GM21526 (cell line): Measurements from ENCODE around the gene CLASRP.
"Not testable (repeated sequence)": the region's sequence is repeated elsewhere in the genome, so short reads cannot be mapped to it uniquely, and the experiment has no call there.

Source experiments
- ATAC-seq: cut with Tn5 transposase; IDR thresholded peaks from one replicate; pipeline ENCODE4 v1.9.1; 2021; ENCODE audit warnings: moderate library complexity; ENCODE audit not compliant: unreplicated experiment, low FRiP score

The CLASRP gene

GRCh38 chr19:45038931-45039893, at the start of gene CLASRP:
CLASRP (plus strand) TSS chr19:45039045; CDS start chr19:45040213, 1,168 bp downstream.
- ATAC-seq, result peak; percentile 71

DNA sequence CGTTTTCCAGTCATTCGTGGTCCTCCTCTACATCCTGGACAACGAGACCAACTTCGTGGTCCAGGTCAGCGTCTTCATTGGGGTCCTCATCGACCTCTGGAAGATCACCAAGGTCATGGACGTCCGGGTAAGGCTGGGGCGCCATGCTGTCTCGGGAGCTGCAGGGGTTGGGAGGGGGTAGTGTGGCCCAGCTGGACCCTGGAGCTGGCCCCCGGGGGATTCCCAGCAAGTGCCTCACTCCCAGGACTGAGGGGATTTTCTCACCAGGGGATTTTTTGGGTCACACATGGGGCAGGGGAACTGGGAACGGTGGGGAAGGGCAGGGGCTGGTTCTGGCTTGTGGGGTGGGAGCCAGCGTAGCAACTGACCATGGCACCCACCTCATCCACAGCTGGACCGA, 48.4 kb upstream of the CLASRP start:
- no peak for ATAC-seq

DNA sequence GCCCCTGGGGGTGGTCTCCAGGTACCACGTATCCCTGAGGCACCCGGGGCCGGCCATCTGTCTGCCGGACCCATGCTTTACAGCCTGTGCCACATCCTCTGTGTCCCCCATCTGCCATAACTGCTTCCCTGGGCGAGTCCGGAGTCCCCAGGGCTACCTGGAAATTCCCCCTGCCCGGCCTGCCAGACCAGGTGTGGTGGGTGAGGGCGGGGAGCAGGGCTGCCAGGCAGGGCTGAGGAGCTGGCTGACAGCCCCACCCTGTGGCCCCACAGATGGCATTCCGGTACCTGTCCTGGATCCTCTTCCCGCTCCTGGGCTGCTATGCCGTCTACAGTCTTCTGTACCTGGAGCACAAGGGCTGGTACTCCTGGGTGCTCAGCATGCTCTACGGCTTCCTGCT, 47.9 kb upstream of the CLASRP start:
- ATAC-seq, result no peak

DNA sequence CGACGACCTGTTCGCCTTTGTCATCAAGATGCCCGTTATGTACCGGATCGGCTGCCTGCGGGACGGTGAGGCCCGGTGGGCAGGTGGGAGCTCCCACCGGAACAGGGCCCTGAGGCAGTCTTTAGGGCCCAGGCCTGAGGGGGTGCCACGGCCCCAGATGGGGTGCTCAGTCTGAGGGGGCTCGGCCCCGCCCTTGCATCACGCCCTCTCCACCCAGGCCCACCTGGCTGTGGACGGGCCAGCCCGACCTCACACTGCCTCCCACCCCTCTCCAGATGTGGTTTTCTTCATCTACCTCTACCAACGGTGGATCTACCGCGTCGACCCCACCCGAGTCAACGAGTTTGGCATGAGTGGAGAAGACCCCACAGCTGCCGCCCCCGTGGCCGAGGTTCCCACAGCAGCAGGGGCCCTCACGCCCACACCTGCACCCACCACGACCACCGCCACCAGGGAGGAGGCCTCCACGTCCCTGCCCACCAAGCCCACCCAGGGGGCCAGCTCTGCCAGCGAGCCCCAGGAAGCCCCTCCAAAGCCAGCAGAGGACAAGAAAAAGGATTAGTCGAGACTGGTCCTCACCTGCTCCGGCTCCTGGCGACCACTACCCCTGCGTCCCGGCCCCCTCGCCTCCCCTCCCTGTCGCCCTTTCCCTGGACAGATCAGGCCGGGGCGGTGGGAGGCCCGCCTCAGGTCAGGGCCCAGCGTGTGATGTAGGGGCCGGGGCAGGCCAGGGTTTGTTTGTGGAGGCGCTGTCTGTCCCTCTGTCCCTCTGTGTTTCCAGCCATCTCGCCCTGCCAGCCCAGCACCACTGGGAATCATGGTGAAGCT, 46.3 kb upstream of the CLASRP start:
- no peak for ATAC-seq

DNA sequence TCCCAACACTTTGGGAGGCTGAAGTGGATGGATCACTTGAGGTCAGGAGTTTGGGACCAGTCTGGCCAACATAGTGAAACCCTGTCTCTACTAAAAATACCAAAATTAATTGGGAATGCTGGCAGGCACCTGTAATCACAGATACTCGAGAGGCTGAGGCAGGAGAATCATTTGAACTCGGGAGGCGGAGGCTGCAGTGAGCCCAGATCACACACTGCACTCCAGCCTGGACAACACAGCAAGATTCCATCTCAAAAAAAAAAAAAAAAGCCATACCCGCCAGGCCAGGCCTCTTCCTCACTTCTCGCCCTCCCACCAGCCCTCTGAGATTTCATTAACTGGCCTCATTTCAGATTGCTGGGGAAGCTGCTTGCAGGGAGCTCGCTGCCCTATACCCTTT, 45.3 kb upstream of the CLASRP start:
- no peak for ATAC-seq

DNA sequence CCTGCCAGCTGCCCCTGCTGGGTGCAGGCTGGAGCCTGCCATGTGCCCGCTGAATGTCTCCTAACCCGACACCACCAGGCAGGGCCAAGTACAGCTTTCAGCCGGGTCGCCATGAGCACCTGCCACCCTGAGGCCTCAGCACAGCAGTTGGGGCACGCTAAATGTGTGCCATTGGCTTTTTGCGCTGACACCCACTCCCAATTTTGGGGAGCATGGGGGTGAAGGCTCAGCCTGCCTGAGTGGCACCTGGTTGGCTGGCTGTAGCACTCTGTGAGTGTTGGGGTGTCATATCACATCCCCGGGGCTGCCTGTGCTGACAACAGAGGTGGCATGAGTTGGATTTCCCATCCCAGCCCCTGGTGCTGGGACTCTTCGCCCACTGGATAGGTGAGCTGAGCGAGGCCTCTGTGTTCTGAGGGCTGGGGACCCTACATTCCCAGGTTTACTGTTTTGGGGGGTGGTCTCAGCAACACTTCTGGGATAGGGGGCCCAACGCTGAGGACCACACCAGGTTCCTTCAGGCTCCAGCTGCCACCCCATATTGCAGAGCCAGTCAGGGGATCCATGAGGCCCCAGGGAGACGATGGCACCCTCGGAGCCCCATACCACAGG, 44.8 kb upstream of the CLASRP start:
- no peak for ATAC-seq

DNA sequence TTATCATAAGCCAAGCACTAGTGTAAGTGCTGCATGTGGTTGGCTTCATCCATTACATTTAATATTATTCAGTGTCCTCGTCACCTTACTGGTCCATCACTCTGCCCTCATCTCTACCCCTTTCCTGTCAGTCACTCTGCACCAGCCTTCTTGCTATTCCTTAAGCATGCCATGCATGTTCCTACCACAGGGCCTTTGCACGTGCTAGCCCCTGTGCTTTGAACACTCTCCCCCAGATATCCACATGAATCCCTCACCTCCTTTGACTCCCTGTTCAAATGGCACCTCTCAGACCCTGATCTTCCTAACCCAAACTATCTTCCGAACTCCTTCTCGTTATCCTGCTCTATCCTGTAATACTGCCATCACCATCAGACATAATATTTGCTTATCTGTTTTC, 40.8 kb upstream of the CLASRP start:
- ATAC-seq, result no peak

DNA sequence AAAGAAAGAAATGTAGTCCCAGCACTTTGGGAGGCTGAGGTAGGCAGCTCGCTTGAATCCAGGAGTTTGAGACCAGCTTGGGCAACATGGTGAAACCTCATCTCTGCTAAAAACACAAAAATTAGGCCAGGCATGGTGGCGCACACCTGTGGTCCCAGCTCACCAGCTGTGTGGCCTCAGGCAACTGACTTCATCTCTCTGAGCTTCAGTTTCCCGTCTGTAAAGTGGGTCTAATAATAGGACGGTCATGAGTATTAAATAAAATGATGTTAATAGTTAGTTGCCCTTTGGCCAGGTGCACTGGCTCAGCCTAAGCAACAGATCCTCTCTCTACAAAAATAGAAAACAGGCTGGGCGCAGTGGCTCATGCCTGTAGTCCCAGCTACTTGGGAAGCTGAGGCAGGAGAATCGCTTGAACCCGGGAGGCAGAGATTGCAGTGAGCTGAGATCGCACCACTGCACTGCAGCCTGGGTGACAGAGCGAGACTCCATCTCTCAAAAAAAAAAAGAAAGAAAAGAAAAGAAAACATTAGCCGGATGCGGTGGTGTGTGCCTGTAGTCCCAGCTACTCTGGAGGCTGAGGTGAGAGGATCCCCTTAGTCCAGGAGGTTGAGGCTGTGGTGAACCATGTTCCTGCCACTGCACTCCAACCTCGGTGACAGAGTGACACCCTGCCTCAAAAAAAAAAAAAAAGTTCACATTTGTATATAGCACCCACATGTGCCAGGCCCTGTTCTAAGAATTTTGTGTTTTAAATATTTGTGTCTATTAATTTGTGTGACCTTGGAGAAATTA, 39.5 kb upstream of the CLASRP start:
- ATAC-seq, result not testable (repeated sequence)

DNA sequence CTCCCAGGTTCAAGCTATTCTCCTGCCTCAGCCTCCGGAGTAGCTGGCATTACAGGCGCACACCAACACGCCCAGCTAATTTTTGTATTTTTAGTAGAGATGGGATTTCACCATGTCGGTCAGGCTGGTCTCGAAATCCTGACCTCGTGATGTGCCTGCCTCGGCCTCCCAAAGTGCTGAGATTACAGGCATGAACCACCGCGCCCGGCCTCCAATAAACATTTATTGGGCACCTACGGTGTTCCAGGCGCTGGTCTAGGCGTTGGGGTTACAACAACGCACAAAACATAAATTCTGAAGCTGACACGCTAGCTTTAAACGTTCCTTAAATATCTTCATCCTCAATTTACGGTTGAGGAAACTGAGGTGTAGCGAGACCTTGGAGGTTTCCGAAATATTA, 38.2 kb upstream of the CLASRP start:
- not testable (repeated sequence) for ATAC-seq

GRCh38 chr19:45001087-45001739, 37.6 kb upstream of the CLASRP start, which contains the start of gene RELB:
RELB (plus strand) TSS chr19:45001464; CDS start chr19:45001580, 116 bp downstream.
- ATAC-seq, result peak; percentile 40

- no peak for ATAC-seq
Measured at GRCh38 chr19:45003485-45003884, 35.4 kb upstream of the CLASRP start.

DNA sequence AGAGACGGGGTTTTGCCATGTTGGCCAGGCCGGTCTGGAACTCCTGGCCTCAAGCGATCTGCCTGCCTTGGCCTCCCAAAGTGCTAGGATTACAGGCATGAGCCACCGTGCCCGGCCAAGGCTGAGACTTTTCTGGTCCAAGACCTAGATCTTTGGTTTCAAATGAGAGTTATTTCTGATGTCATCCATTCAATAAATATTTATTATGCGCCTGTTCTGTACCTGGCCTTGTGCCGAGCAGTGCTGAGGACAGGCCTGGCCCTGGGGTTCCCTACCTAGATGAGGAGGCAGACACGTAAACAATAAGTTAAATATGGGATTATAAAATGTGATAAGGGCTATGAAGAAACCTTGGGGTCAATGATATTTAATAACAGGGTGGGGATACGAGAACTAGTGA, 33.1 kb upstream of the CLASRP start:
- ATAC-seq, result no peak

DNA sequence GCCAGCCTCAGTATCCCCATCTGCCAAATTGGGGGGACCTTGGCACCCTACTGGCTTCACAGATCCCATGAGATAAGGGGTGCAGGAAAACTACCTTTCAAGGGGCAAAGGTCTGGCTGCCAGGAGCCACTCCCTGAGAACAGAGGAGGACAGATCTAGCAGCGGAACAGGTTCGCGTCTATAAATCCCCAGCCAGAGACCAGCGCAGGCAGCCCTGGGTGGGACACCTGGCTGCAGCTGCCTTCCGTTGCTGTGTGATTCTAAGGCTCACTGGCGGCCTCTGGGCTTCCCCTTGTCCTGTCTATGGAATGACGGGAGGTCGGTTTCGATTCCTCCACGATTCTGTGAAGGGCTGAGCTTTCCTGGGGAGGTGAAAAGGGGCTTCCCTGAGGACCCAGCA, 30.3 kb upstream of the CLASRP start:
- ATAC-seq, result no peak

- no peak for ATAC-seq
Measured at GRCh38 chr19:45009625-45010255, 29.1 kb upstream of the CLASRP start.

DNA sequence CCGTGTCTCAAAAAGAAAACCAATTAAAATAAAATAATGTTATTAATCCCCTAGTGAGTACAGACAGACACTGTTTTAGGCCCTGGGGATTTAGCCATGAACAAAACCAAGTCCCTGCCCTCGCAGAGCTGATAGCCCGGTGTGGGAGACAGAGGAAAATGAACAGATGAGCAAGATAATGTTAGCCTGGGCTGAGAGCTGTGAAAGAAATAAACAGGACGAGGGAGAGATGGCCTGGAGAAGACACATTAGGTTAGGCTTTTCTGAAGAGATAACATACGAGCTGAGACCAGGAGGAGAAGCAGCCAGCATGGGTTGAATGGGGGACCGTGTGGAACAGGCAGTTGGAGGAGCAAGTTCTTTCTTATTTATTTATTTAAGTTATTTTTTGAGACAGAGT, 28.5 kb upstream of the CLASRP start:
- no peak for ATAC-seq

DNA sequence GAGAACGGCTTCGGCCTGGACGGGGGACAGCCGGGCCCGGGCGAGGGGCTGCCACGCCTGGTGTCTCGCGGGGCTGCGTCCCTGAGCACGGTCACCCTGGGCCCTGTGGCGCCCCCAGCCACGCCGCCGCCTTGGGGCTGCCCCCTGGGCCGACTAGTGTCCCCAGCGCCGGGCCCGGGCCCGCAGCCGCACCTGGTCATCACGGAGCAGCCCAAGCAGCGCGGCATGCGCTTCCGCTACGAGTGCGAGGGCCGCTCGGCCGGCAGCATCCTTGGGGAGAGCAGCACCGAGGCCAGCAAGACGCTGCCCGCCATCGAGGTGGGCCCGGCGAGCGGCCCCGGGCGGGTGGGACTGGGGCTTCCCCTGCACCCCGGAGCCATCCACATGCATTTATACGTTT, 26.9 kb upstream of the CLASRP start:
- ATAC-seq, result no peak

DNA sequence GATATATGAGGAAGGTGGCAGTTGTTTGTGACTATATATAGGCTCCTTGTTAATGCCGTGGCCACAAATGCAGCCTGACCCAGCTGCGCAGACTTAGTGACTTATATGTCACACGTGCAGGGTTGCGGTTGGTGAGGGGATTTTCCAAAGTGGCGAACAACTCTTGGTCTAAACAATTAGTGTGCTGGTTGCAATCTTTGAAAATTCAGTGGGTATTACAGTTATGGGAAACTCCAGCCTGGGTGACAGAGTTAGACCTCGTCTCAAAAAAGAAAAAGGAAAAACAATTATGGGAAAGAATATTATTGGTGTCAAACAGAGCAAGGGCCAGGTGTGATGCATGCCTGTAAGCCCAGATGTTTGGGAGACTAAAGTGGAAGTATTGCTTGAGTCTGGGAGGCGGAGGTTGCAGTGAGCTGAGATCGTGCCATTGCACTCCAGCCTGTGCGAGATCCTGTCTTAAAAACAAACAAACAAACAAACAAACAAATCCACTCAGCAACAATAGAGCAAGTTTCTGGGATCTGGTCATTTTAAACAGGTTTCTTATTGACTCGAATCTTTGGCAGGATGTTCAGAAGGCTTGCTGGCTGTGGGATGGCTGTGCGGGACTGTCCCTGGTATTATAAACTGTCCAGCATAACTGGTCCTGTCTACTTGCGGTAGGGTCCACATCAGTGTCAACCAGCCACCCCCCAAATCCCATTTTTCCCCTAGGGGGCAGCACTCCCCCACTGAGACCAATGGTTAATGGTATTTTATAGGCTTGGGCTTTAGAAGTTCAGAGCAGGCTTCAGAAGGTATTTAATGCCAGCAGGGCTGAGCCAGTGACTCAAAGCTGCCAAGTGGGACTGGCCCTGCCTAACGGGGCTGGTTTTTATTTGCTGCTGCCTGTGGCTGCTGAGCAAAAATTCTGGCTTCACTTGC, 22.2 kb upstream of the CLASRP start:
- peak; percentile 71 for ATAC-seq

DNA sequence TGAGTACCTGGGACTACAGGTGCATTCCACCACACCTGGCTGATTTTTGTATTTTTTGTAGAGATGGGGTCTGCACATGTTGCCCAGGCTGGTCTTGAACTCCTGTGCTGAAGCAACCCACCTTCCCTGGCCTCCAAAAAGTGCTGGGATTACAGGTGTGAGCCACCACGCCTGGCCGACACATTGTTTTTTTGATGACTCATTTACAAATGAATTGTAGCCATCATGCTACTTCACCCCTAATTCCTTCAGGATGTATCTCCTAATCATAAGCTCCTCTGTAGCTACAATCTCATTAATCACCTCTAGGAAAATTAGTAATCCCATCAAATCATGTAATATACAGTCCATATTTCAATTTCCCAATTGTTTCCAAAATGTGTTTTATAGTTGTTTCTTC, 19.7 kb upstream of the CLASRP start:
- no peak for ATAC-seq
